Keratinocyte (primary cell): Measurements from ENCODE around the gene RIOK2. TPM values are rescaled to one million over a fixed set of nuclear protein-coding genes. Genes with fewer than 3 reads are reported as not detected.

Source experiments
- DNase-seq: peaks from one replicate; pipeline ENCODE4 v3.0.0-alpha.2; 2011; ENCODE audit warnings: low read depth, missing footprints, low spot score
- FAIRE-seq: peaks from 2 replicates; lab custom pipeline; 2011; peaks lifted over from hg19 to GRCh38; lab: Jason Lieb, UNC
- H2AFZ ChIP-seq: 2 replicates; pipeline ENCODE4 v1.6.0; 2012; ENCODE audit warnings: low read length, control low read depth, inconsistent platforms; ENCODE audit not compliant: control insufficient read depth
- H3K27ac ChIP-seq: 2 replicates; pipeline ENCODE4 v1.5.1; 2011; ENCODE audit warnings: low read length; ENCODE audit not compliant: control insufficient read depth, insufficient read depth
- H3K27me3 ChIP-seq: 3 replicates; pipeline ENCODE4 v1.6.0; 2011; ENCODE audit warnings: low read length; ENCODE audit not compliant: control insufficient read depth, insufficient read depth; ENCODE audit errors: extremely low read depth
- H3K36me3 ChIP-seq, 2 experiments: 2 replicates in 1 of 2; 3 replicates in 1 of 2; pipeline ENCODE4 v1.5.1; 2011; ENCODE audit warnings: low read length in 2 of 2, mild to moderate bottlenecking in 1 of 2; ENCODE audit not compliant: control insufficient read depth in 2 of 2, insufficient read depth in 2 of 2; ENCODE audit errors: extremely low read depth in 1 of 2
- H3K4me1 ChIP-seq: 3 replicates; pipeline ENCODE4 v1.5.1; 2011; ENCODE audit warnings: low read length; ENCODE audit not compliant: control insufficient read depth, insufficient read depth; ENCODE audit errors: extremely low read depth
- H3K4me2 ChIP-seq: 3 replicates; pipeline ENCODE4 v1.6.0; 2011; ENCODE audit warnings: low read depth, low read length; ENCODE audit not compliant: control insufficient read depth, insufficient read depth; ENCODE audit errors: extremely low read depth
- H3K4me3 ChIP-seq, 3 experiments: fragments of 200-600 bp in 1 of 3; sonication (generic) in 1 of 3; 2 replicates in 2 of 3; 3 replicates in 1 of 3; pipeline ENCODE4 v1.5.1; 2011 to 2016; ENCODE audit warnings: low read length in 3 of 3, mild to moderate bottlenecking in 3 of 3, control low read depth in 2 of 3, inconsistent platforms in 1 of 3, low read depth in 1 of 3, mixed read lengths in 1 of 3, mixed run types in 1 of 3, moderate library complexity in 1 of 3; ENCODE audit not compliant: control insufficient read depth in 2 of 3, insufficient read depth in 2 of 3; ENCODE audit errors: extremely low read depth in 1 of 3
- H3K79me2 ChIP-seq: 2 replicates; pipeline ENCODE4 v1.6.0; 2012; ENCODE audit warnings: low read length; ENCODE audit not compliant: control insufficient read depth, insufficient read depth
- H3K9ac ChIP-seq: 3 replicates; pipeline ENCODE4 v1.6.0; 2011; ENCODE audit warnings: low read length; ENCODE audit not compliant: control insufficient read depth, insufficient read depth; ENCODE audit errors: extremely low read depth
- H3K9me1 ChIP-seq: 3 replicates; pipeline ENCODE4 v1.6.0; 2011; ENCODE audit warnings: low read length; ENCODE audit not compliant: control insufficient read depth, insufficient read depth; ENCODE audit errors: extremely low read depth
- H3K9me3 ChIP-seq: 2 replicates; pipeline ENCODE4 v1.5.1; 2012; ENCODE audit warnings: low read depth, low read length; ENCODE audit not compliant: control insufficient read depth
- H4K20me1 ChIP-seq: 3 replicates; pipeline ENCODE4 v1.6.0; 2011; ENCODE audit warnings: low read length; ENCODE audit not compliant: control insufficient read depth, insufficient read depth; ENCODE audit errors: extremely low read depth
- EZH2 ChIP-seq: IDR thresholded peaks from one replicate; pipeline ENCODE4 v1.6.1; 2012; ENCODE audit warnings: inconsistent platforms, mild to moderate bottlenecking, low read length, moderate library complexity
- dilution Hi-C: fragments of 300-500 bp; cut with MboI; formaldehyde crosslinking; loops from one replicate; pipeline ENCODE4 v1.7.0; 2020; ENCODE audit warnings: low sequenced_read_pairs; ENCODE audit not compliant: extremely low pct_ligation_motif_present
- polyA plus RNA-seq, 5 experiments: library from polyadenylated mRNA; depleted of rRNA in 3 of 5; stranded (reverse) in 3 of 5; stranded (forward) in 1 of 5; unstranded in 1 of 5; fragments of >200 nt; gene quantifications; 1 replicate in 1 of 5; 2 replicates in 3 of 5; 3 replicates in 1 of 5; pipeline versions ENCODE4 v1.2.1 to v1.2.3, GENCODE V29; 2011 to 2012; ENCODE audit warnings: missing spikeins in 2 of 5, low read depth in 1 of 5, low replicate concordance in 1 of 5
- TF ChIP-seq, protein P1 (sequence below), 3 experiments: IDR thresholded peaks in 1 of 3; conservative IDR thresholded peaks in 1 of 3; optimal IDR thresholded peaks in 1 of 3; 2 replicates in 2 of 3; 3 replicates in 1 of 3; pipeline versions ENCODE3 to v1.5.1; 2011; ENCODE audit warnings: low read length in 3 of 3, mild to moderate bottlenecking in 3 of 3, moderate library complexity in 2 of 3, control low read depth in 1 of 3, inconsistent platforms in 1 of 3; ENCODE audit not compliant: insufficient read depth in 2 of 3; ENCODE audit errors: extremely low read depth in 1 of 3

RIOK2 gene
- polyA plus RNA-seq, 1 donor (not counting 4 experiments of a cell fraction or from before 2014, with no cell fraction given), result 34.5 TPM

DNA sequence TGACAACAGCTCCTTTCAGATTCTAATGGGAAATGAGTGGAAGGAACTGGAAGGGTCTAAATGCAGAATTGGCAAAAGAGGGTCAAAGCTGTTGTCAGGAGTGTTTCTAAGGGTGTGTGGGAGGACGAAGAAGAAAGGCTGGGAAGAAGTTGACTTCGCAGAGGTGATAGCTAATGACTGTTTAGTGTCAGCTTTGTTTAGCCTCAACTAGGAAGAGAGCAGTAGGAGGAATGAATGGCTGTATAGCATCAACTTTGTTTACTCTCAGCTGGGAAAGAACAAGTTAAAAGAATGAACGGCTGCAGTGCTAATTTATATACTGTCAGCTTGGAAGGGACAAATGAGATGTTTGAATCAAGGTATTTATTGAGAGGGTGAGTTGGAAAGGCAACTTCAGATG is 34.8 kb downstream of the RIOK2 start:
- no peak overlapping the region for H3K4me3 ChIP-seq
- no peaks in the 10 kb centered on the region for H3K4me1 ChIP-seq
- no peak overlapping the region for H2AFZ ChIP-seq
- H3K36me3 ChIP-seq, result no peaks in the 10 kb centered on the region
- TF ChIP-seq, protein P1, sequence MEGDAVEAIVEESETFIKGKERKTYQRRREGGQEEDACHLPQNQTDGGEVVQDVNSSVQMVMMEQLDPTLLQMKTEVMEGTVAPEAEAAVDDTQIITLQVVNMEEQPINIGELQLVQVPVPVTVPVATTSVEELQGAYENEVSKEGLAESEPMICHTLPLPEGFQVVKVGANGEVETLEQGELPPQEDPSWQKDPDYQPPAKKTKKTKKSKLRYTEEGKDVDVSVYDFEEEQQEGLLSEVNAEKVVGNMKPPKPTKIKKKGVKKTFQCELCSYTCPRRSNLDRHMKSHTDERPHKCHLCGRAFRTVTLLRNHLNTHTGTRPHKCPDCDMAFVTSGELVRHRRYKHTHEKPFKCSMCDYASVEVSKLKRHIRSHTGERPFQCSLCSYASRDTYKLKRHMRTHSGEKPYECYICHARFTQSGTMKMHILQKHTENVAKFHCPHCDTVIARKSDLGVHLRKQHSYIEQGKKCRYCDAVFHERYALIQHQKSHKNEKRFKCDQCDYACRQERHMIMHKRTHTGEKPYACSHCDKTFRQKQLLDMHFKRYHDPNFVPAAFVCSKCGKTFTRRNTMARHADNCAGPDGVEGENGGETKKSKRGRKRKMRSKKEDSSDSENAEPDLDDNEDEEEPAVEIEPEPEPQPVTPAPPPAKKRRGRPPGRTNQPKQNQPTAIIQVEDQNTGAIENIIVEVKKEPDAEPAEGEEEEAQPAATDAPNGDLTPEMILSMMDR (optimal IDR thresholded peaks at IDR 0.05 in 1 of 3, IDR thresholded peaks at IDR 0.05 in 1 of 3, conservative IDR thresholded peaks at IDR 0.05 in 1 of 3; ENCODE audit: extremely low read depth in 1 of 3, insufficient read depth in 2 of 3, low read length in 3 of 3), result no peak
- no peak for TF ChIP-seq EZH2
- FAIRE-seq (no peak), DNase-seq (no peak)
- no peaks in the 10 kb centered on the region for H3K79me2 ChIP-seq
- dilution Hi-C loops, result no loop called here
- H3K9ac ChIP-seq, result no peak overlapping the region
- H3K27ac ChIP-seq, result no peak overlapping the region
- no peaks in the 10 kb centered on the region for H3K27me3 ChIP-seq
- H3K4me2 ChIP-seq, result no peak overlapping the region
- no peaks in the 10 kb centered on the region for H4K20me1 ChIP-seq
- H3K9me3 ChIP-seq, result no peaks in the 10 kb centered on the region
- H3K9me1 ChIP-seq, result no peaks in the 10 kb centered on the region

DNA sequence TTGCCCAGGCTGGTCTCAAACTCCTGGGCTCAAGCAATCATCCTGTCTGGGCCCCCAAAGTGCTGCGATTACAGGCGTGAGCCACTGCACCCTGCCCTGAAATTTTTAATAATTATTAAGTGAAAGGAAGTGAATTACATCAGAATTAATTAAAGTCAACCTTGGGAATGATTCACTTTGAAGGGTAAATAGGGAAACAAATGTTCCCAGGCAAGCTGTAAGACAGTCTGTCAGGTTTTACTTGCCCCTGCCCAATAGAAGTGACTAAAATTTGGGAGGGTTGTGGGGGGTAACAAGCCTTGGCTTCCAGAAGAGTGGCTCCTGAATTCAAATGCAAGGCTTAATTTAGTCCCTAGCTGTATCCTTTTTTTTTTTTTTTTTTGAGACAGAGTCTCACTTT is 39.3 kb downstream of the RIOK2 start:
- no peaks in the 10 kb centered on the region for H3K36me3 ChIP-seq
- H3K4me2 ChIP-seq, result no peak overlapping the region
- H3K79me2 ChIP-seq, result no peaks in the 10 kb centered on the region
- no peaks in the 10 kb centered on the region for H3K4me1 ChIP-seq
- H4K20me1 ChIP-seq, result no peaks in the 10 kb centered on the region
- no peak overlapping the region for H3K9ac ChIP-seq
- H3K27me3 ChIP-seq, result peaks cover 8% of the 10 kb centered on the region
- no peaks in the 10 kb centered on the region for H3K9me1 ChIP-seq
- H3K27ac ChIP-seq, result no peak overlapping the region
- FAIRE-seq (no peak), DNase-seq (no peak)
- TF ChIP-seq, protein P1 (optimal IDR thresholded peaks at IDR 0.05 in 1 of 3, IDR thresholded peaks at IDR 0.05 in 1 of 3, conservative IDR thresholded peaks at IDR 0.05 in 1 of 3; ENCODE audit: extremely low read depth in 1 of 3, insufficient read depth in 2 of 3, low read length in 3 of 3), result no peak
- no peak for TF ChIP-seq EZH2
- no peaks in the 10 kb centered on the region for H3K9me3 ChIP-seq
- dilution Hi-C loops, result no loop called here
- H3K4me3 ChIP-seq, result no peak overlapping the region
- H2AFZ ChIP-seq, result no peak overlapping the region
